Measurements from ENCODE around the gene PEX11G.

Gene PEX11G

GRCh38 chr19:7483720-7484201 is 5.1 kb downstream of the PEX11G start:
- no peaks in the 10 kb centered on the region for H3K36me3 ChIP-seq (ENCODE audit: insufficient read depth, low read length)
- H3K27me3 ChIP-seq (ENCODE audit: insufficient read depth, low read length, poor library complexity, severe bottlenecking): no peaks in the 10 kb centered on the region
- H3K79me2 ChIP-seq (ENCODE audit: insufficient read depth, low read length): no peaks in the 10 kb centered on the region
- no peaks in the 10 kb centered on the region for H3K9me3 ChIP-seq (ENCODE audit: insufficient read depth, low read depth, low read length)
- H2AFZ ChIP-seq (ENCODE audit: low read length): no peak overlapping the region
- H4K20me1 ChIP-seq (ENCODE audit: insufficient read depth, low read length, poor library complexity, severe bottlenecking): no peaks in the 10 kb centered on the region
- TF ChIP-seq EZH2phosphoT487 (IDR thresholded peaks at IDR 0.05; ENCODE audit: borderline replicate concordance) (no peak), CTCF (conservative IDR thresholded peaks at IDR 0.05; ENCODE audit: low read length) (no peak)
- H3K4me3 ChIP-seq (ENCODE audit: low read length, poor library complexity, severe bottlenecking): no peak overlapping the region
- H3K4me2 ChIP-seq (ENCODE audit: low read depth, low read length, poor library complexity, severe bottlenecking): no peak overlapping the region
- no peak overlapping the region for H3K9ac ChIP-seq (ENCODE audit: low read depth, low read length, poor library complexity, severe bottlenecking)
- no peaks in the 10 kb centered on the region for H3F3A ChIP-seq (ENCODE audit: low read depth)
- H3K9me2 ChIP-seq (replicated peaks; ENCODE audit: low read depth, low read length): no peaks in the 10 kb centered on the region
- no peaks in the 10 kb centered on the region for H3K4me1 ChIP-seq (ENCODE audit: insufficient read depth, low read length, poor library complexity, severe bottlenecking)

GRCh38 chr19:7482584-7483439 is 6.0 kb downstream of the PEX11G start:
- Histone ChIP-seq H3K9me2 (replicated peaks; ENCODE audit: low read depth, low read length) (no peaks in the 10 kb centered on the region), H4K20me1 (ENCODE audit: insufficient read depth, low read length, poor library complexity, severe bottlenecking) (no peaks in the 10 kb centered on the region), H3K4me1 (ENCODE audit: insufficient read depth, low read length, poor library complexity, severe bottlenecking) (no peaks in the 10 kb centered on the region), H3K27me3 (ENCODE audit: insufficient read depth, low read length, poor library complexity, severe bottlenecking) (no peaks in the 10 kb centered on the region), H3K9ac (ENCODE audit: low read depth, low read length, poor library complexity, severe bottlenecking) (no peak overlapping the region), H3K4me2 (ENCODE audit: low read depth, low read length, poor library complexity, severe bottlenecking) (no peak overlapping the region), H3K79me2 (ENCODE audit: insufficient read depth, low read length) (no peaks in the 10 kb centered on the region), H2AFZ (ENCODE audit: low read length) (no peak overlapping the region), H3K9me3 (ENCODE audit: insufficient read depth, low read depth, low read length) (no peaks in the 10 kb centered on the region), H3K36me3 (ENCODE audit: insufficient read depth, low read length) (no peaks in the 10 kb centered on the region), H3F3A (ENCODE audit: low read depth) (no peaks in the 10 kb centered on the region), H3K4me3 (ENCODE audit: low read length, poor library complexity, severe bottlenecking) (no peak overlapping the region)
- TF ChIP-seq CTCF (conservative IDR thresholded peaks at IDR 0.05; ENCODE audit: low read length): no peak
- TF ChIP-seq EZH2phosphoT487 (IDR thresholded peaks at IDR 0.05; ENCODE audit: borderline replicate concordance): no peak

- Histone ChIP-seq H3F3A (ENCODE audit: low read depth) (no peaks in the 10 kb centered on the region), H3K9me3 (ENCODE audit: insufficient read depth, low read depth, low read length) (no peaks in the 10 kb centered on the region), H3K4me2 (ENCODE audit: low read depth, low read length, poor library complexity, severe bottlenecking) (no peak overlapping the region), H4K20me1 (ENCODE audit: insufficient read depth, low read length, poor library complexity, severe bottlenecking) (no peaks in the 10 kb centered on the region), H3K36me3 (ENCODE audit: insufficient read depth, low read length) (no peaks in the 10 kb centered on the region), H3K9me2 (replicated peaks; ENCODE audit: low read depth, low read length) (no peaks in the 10 kb centered on the region), H3K4me1 (ENCODE audit: insufficient read depth, low read length, poor library complexity, severe bottlenecking) (no peaks in the 10 kb centered on the region), H3K79me2 (ENCODE audit: insufficient read depth, low read length) (no peaks in the 10 kb centered on the region), H3K9ac (ENCODE audit: low read depth, low read length, poor library complexity, severe bottlenecking) (no peak overlapping the region), H2AFZ (ENCODE audit: low read length) (no peak overlapping the region), H3K27me3 (ENCODE audit: insufficient read depth, low read length, poor library complexity, severe bottlenecking) (no peaks in the 10 kb centered on the region), H3K4me3 (ENCODE audit: low read length, poor library complexity, severe bottlenecking) (no peak overlapping the region)
- TF ChIP-seq EZH2phosphoT487 (IDR thresholded peaks at IDR 0.05; ENCODE audit: borderline replicate concordance) (no peak), CTCF (conservative IDR thresholded peaks at IDR 0.05; ENCODE audit: low read length) (no peak)
These were observed 7.9 kb downstream of the PEX11G start for GRCh38 chr19:7480970-7481255.
